GM12865 (cell line): ENCODE data around the gene TBXAS1.

Source experiments
- DNase-seq: peaks from one replicate; pipeline ENCODE4 v3.0.0; 2010; ENCODE audit warnings: low read depth
- H3K4me3 ChIP-seq: 2 replicates; pipeline ENCODE4 v1.5.1; 2011; ENCODE audit warnings: mild to moderate bottlenecking, low read depth, low read length, control low read depth
- CTCF ChIP-seq: IDR thresholded peaks from 2 replicates; pipeline ENCODE4 v1.5.1; 2011; ENCODE audit warnings: low read length, control low read depth, low read depth, inconsistent platforms; ENCODE audit not compliant: insufficient read depth; ENCODE audit errors: missing control alignments

The TBXAS1 gene

GRCh38 chr7:140028311-140028710 is 199.2 kb downstream of the TBXAS1 start:
- DNase-seq: no peak
- no peak for TF ChIP-seq CTCF

GRCh38 chr7:140029072-140029471 is 200.0 kb downstream of the TBXAS1 start:
- no peak for TF ChIP-seq CTCF
- no peak for DNase-seq
- H3K4me3 ChIP-seq: no peak overlapping the region

More at GRCh38 chr7:140028311-140028710, 199.2 kb downstream of the TBXAS1 start:
- H3K4me3 ChIP-seq: no peak overlapping the region

- no peak overlapping the region for H3K4me3 ChIP-seq
- no peak for TF ChIP-seq CTCF
- DNase-seq: no peak
Measured at GRCh38 chr7:140031364-140031763, 202.3 kb downstream of the TBXAS1 start.

- no peak for DNase-seq
- no peak overlapping the region for H3K4me3 ChIP-seq
- TF ChIP-seq CTCF: no peak
Measured at GRCh38 chr7:140033036-140033435, 204.0 kb downstream of the TBXAS1 start.

GRCh38 chr7:140033779-140034363 is 204.8 kb downstream of the TBXAS1 start:
- no peak overlapping the region for H3K4me3 ChIP-seq
- no peak for DNase-seq
- no peak for TF ChIP-seq CTCF

- no peak for TF ChIP-seq CTCF
Measured at GRCh38 chr7:140034421-140034820, 205.4 kb downstream of the TBXAS1 start.

More at GRCh38 chr7:140034421-140034820, 205.4 kb downstream of the TBXAS1 start:
- no peak overlapping the region for H3K4me3 ChIP-seq
- no peak for DNase-seq
